ENCODE data around the gene RBM10.
"Not testable (repeated sequence)": the region's sequence is repeated elsewhere in the genome, so short reads cannot be mapped to it uniquely, and the experiment has no call there.

RBM10 gene, protein sequence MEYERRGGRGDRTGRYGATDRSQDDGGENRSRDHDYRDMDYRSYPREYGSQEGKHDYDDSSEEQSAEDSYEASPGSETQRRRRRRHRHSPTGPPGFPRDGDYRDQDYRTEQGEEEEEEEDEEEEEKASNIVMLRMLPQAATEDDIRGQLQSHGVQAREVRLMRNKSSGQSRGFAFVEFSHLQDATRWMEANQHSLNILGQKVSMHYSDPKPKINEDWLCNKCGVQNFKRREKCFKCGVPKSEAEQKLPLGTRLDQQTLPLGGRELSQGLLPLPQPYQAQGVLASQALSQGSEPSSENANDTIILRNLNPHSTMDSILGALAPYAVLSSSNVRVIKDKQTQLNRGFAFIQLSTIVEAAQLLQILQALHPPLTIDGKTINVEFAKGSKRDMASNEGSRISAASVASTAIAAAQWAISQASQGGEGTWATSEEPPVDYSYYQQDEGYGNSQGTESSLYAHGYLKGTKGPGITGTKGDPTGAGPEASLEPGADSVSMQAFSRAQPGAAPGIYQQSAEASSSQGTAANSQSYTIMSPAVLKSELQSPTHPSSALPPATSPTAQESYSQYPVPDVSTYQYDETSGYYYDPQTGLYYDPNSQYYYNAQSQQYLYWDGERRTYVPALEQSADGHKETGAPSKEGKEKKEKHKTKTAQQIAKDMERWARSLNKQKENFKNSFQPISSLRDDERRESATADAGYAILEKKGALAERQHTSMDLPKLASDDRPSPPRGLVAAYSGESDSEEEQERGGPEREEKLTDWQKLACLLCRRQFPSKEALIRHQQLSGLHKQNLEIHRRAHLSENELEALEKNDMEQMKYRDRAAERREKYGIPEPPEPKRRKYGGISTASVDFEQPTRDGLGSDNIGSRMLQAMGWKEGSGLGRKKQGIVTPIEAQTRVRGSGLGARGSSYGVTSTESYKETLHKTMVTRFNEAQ

DNA sequence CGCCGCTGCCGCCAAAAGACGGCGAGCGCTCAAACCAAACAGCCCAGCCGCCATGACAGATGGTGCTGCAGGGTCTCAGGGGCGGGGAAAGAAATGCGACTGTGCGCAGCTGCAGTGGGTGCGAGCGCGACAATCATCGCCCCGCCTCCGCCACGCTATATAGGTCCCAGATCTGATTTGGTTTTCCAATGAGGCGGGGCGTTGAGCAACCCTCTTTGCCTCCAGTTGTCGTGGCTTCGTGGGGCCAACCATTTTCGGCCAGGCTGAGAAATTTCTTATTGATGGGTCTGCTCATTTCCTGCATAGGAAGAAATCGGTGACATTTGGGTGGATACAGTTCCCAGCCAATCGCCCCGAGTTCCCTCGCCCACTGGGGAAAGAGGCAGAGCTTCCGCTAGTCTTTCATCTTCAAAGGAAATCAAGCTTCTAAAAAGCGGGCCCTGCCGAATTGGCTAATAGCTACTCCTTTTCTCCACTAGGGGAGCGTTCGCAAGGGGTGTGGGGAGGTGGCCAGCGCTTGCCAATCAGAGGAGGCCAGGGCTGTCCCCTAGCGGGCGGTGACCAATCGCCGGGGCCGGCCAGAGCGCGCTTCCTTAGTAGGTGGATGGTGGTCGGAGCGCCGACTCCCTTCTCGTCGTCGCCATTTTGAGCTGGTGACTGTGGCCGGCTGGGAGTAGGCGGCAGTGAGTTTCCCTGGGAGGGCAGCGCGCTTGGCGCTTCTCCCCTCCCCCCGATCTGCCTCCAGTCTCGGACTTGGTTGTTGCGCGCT is at the start of gene RBM10, which contains the start of gene NDUFB11:
Gene RBM10, plus strand, starts transcription at position 596 of the 769 bp plus-strand sequence. CDS start 2,261 bp downstream, outside the sequence.
Gene NDUFB11, minus strand, starts transcription at position 77 of the 769 bp plus-strand sequence. Its CDS starts 23 bp downstream, at position 54.
- Histone ChIP-seq H3K27ac (ENCODE audit: low read length) (no peak within 1 kb of the TSS), H3K4me1 (ENCODE audit: control insufficient read depth, insufficient read depth, low read length) (peaks cover 5% of the 10 kb centered on the region; the same call in 1 of the 2 replicates), H3K4me3 (ENCODE audit: low read length) (peak within 1 kb of the TSS; percentile 100; the same call in 1 of the 2 replicates), H3K9me3 (ENCODE audit: control insufficient read depth, insufficient read depth, low read length) (no peaks in the 10 kb centered on the region), H3K27me3 (ENCODE audit: control insufficient read depth, insufficient read depth, low read length) (no peaks in the 10 kb centered on the region), H3K36me3 (ENCODE audit: control insufficient read depth, insufficient read depth, low read length) (peaks cover 10% of the 10 kb centered on the region; the same call in 1 of the 2 replicates)
- DNase-seq (ENCODE audit: low read depth, low spot score) = peak; percentile 41
- no CpG with 5 or more reads among the region's 54 CpGs for WGBS (ENCODE audit: insufficient coverage, insufficient read length)

DNA sequence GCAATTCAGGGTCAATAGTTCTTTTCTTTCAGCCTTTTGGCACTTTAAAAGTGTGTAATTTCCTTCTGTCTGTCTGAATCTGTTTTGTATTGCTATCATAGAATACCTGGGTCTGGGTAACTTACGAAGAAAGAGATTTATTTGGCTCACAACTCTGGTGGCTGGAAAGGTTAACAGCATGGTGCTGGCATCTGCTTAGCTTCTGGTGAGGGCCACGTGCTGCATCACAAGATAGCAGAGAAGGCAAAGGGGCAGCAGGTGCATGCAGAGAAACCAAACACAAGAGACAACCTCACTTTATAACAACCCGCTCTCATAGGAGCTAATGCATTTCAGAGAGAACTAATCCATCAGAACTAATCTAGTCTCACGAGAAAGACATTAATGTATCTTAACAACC is 48.0 kb upstream of the RBM10 start:
- Histone ChIP-seq H3K36me3 (ENCODE audit: control insufficient read depth, insufficient read depth, low read length) (no peaks in the 10 kb centered on the region), H3K4me1 (ENCODE audit: control insufficient read depth, insufficient read depth, low read length) (no peaks in the 10 kb centered on the region), H3K27ac (ENCODE audit: low read length) (no peak overlapping the region), H3K9me3 (ENCODE audit: control insufficient read depth, insufficient read depth, low read length) (no peaks in the 10 kb centered on the region), H3K27me3 (ENCODE audit: control insufficient read depth, insufficient read depth, low read length) (no peaks in the 10 kb centered on the region), H3K4me3 (ENCODE audit: low read length) (no peak overlapping the region)
- no CpG with 5 or more reads among the region's 4 CpGs for WGBS (ENCODE audit: insufficient coverage, insufficient read length)
- no peak for DNase-seq (ENCODE audit: low read depth, low spot score)

DNA sequence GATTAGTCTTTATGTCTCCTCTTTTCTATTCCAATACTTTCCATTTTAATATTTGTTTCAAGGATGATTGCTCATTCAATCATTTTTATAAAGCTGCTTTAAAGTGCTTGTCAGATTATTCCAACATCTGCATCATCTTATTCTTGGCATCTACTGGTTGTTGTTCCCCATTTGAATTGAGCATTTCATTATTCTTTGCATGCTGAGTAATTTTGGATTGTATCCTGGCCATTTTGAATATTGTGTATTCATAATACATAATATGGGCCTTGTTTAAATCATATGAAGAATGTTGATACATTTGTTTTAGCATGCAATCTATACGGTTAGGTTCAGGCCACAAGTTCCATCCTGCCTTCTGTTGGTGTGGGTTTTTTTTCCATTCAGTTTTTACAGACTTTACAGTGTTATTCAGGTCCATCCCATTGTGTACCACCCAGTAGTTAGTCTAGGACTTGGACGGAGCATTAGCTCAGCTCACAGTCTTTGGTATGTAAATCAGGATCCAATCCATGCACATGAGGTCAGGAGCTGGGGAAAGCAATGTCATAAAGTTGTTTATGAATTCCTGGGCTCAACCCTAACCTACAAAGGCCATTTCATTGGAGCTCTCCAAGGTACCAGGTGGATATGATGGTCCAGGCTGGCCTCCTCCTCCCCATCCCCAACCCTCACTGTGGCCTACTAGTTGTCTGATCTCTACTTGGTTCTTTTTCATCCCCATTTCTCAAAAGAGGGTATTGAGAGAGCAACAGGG is 46.5 kb upstream of the RBM10 start:
- DNase-seq (ENCODE audit: low read depth, low spot score) = no peak
- no peaks in the 10 kb centered on the region for H3K4me1 ChIP-seq (ENCODE audit: control insufficient read depth, insufficient read depth, low read length)
- H3K4me3 ChIP-seq (ENCODE audit: low read length) = no peak overlapping the region
- no peak overlapping the region for H3K27ac ChIP-seq (ENCODE audit: low read length)
- H3K27me3 ChIP-seq (ENCODE audit: control insufficient read depth, insufficient read depth, low read length) = no peaks in the 10 kb centered on the region
- no peaks in the 10 kb centered on the region for H3K9me3 ChIP-seq (ENCODE audit: control insufficient read depth, insufficient read depth, low read length)
- WGBS (ENCODE audit: insufficient coverage, insufficient read length) = no CpG with 5 or more reads among the region's 2 CpGs
- H3K36me3 ChIP-seq (ENCODE audit: control insufficient read depth, insufficient read depth, low read length) = no peaks in the 10 kb centered on the region

DNA sequence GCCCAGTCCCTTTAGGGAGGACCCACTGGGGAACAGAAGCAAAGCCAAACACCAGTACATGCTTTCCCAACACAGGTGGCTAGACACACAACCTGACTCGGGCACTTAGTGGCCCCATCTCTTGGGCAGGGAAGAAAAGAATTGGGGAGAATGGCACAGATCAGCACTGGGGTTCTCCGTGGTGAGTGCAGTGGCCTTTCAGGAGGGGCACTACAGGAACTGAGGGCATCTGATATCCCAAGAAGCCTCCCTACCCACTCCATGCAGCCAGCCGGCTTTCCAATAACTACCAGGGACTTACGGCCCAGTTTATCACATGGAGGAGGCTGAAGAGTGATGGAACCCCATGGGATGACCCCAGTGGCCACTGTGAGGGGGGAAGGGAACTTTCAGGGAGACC is 43.8 kb upstream of the RBM10 start:
- no peak overlapping the region for H3K27ac ChIP-seq (ENCODE audit: low read length)
- WGBS (ENCODE audit: insufficient coverage, insufficient read length) = no CpG with 5 or more reads among the region's 4 CpGs
- no peaks in the 10 kb centered on the region for H3K4me1 ChIP-seq (ENCODE audit: control insufficient read depth, insufficient read depth, low read length)
- H3K36me3 ChIP-seq (ENCODE audit: control insufficient read depth, insufficient read depth, low read length) = no peaks in the 10 kb centered on the region
- H3K4me3 ChIP-seq (ENCODE audit: low read length) = no peak overlapping the region
- H3K9me3 ChIP-seq (ENCODE audit: control insufficient read depth, insufficient read depth, low read length) = no peaks in the 10 kb centered on the region
- no peak for DNase-seq (ENCODE audit: low read depth, low spot score)
- H3K27me3 ChIP-seq (ENCODE audit: control insufficient read depth, insufficient read depth, low read length) = no peaks in the 10 kb centered on the region

DNA sequence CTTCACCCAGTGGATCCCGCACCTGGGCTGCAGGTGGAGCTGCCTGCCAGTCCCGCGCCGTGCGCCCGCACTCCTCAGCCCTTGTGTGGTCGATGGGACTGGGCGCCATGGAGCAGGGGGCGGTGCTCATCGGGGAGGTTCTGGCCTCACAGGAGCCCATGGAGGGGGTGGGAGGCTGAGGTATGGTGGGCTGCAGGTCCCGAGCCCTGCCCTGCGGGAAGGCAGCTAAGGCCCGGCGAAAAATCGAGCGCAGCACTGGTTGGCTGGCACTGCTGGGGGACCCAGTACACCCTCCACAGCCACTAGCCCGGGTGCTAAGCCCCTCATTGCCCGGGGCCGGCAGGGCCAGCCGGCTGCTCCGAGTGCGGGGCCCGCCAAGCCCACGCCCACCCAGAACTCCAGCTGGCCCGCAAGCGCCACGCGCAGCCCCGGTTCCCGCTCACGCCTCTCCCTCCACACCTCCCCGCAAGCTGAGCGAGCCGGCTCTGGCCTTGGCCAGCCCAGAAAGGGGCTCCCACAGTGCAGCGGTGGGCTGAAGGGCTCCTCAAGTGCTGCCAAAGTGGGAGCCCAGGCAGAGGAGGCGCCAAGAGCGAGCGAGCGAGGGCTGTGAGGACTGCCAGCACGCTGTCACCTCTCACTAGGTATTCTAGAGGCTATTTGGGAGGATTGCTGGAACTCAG is 33.9 kb upstream of the RBM10 start:
- H3K4me3 ChIP-seq (ENCODE audit: low read length); DNase-seq (ENCODE audit: low read depth, low spot score); H3K36me3 ChIP-seq (ENCODE audit: control insufficient read depth, insufficient read depth, low read length); H3K27me3 ChIP-seq (ENCODE audit: control insufficient read depth, insufficient read depth, low read length); H3K4me1 ChIP-seq (ENCODE audit: control insufficient read depth, insufficient read depth, low read length); H3K27ac ChIP-seq (ENCODE audit: low read length); H3K9me3 ChIP-seq (ENCODE audit: control insufficient read depth, insufficient read depth, low read length): not testable (repeated sequence)
- WGBS (ENCODE audit: insufficient coverage, insufficient read length) = no CpG with 5 or more reads among the region's 40 CpGs

DNA sequence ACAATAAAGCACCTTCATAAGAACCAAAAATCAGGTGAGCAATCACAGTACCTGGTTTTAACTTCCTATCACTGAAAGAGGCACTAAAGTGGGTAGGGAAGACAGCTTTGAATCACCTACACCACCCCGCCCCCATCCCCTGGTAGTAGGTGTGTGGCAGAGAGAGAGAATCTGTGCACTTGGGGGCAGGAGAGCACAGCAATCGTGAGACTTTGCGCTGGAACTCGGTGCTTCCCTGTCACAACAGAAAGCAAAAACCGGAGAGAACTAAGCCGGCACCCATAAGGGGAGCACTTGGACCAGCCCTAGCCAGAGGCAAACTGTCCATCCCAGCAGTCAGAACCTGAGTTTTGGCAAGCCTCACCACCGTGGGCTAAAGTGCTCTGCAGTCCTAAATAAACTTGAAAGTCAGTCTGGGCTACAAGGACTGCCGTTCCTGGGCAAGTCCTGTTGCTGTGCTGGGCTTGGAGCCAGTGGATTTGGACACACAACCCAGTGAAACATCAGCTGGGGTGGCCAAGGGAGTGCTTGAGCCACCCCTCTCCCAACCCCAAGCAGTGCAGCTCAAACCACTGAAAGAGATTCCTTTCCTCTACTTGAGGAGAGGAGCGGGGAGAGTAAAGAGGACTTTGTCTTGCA is 32.6 kb upstream of the RBM10 start:
- Histone ChIP-seq H3K27ac (ENCODE audit: low read length) (no peak overlapping the region), H3K4me3 (ENCODE audit: low read length) (no peak overlapping the region), H3K9me3 (ENCODE audit: control insufficient read depth, insufficient read depth, low read length) (no peaks in the 10 kb centered on the region), H3K4me1 (ENCODE audit: control insufficient read depth, insufficient read depth, low read length) (no peaks in the 10 kb centered on the region), H3K36me3 (ENCODE audit: control insufficient read depth, insufficient read depth, low read length) (no peaks in the 10 kb centered on the region), H3K27me3 (ENCODE audit: control insufficient read depth, insufficient read depth, low read length) (no peaks in the 10 kb centered on the region)
- no CpG with 5 or more reads among the region's 9 CpGs for WGBS (ENCODE audit: insufficient coverage, insufficient read length)
- DNase-seq (ENCODE audit: low read depth, low spot score) = no peak

DNA sequence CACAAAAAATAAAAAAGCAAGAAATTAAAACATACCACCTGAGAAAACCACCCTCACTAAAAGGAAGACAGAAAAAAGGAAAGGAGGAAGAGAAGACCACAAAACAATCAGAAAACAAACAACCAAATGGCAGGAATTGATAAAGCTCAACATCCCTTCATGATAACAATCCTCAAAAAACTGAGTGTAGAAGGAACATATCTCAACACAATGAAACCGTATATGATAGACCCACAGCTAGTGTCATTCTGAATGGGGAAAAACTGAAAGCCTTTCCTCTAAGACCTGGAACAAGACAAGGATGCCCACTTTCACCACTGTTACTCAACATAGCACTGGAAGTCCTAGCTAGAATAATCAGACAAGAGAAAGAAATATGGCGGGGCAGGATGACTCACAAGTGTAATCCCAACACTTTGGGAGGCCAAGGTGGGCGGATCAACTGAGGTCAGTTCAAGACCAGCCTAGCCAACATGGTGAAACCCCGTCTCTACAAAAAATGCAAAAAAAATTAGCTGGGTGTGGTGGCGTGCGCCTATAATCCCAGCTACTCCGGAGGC is 28.4 kb upstream of the RBM10 start:
- DNase-seq (ENCODE audit: low read depth, low spot score); H3K4me3 ChIP-seq (ENCODE audit: low read length); H3K36me3 ChIP-seq (ENCODE audit: control insufficient read depth, insufficient read depth, low read length); H3K9me3 ChIP-seq (ENCODE audit: control insufficient read depth, insufficient read depth, low read length); H3K27ac ChIP-seq (ENCODE audit: low read length); H3K27me3 ChIP-seq (ENCODE audit: control insufficient read depth, insufficient read depth, low read length); H3K4me1 ChIP-seq (ENCODE audit: control insufficient read depth, insufficient read depth, low read length): not testable (repeated sequence)
- WGBS (ENCODE audit: insufficient coverage, insufficient read length) = no CpG with 5 or more reads among the region's 7 CpGs

DNA sequence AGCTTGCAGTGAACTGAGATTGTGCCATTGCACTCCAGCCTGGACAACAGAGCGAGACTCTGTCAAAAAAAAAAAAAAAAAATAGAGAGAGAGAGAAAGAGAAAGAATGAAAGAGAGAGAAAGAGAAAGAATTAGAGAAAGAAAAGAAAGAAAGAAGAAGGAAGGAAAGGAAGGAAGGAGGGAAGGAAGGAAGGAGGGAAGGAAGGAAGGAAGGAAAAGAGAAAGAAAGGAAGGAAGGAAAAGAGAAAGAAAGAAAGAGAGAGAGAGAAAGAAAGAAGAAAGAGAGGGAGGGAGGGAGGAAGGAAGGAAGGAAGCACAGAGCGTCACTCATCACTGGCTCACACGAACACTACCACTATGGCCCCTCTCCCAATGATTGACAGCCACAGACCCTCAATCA is 20.6 kb upstream of the RBM10 start:
- H3K27me3 ChIP-seq (ENCODE audit: control insufficient read depth, insufficient read depth, low read length); H3K9me3 ChIP-seq (ENCODE audit: control insufficient read depth, insufficient read depth, low read length); DNase-seq (ENCODE audit: low read depth, low spot score); H3K4me1 ChIP-seq (ENCODE audit: control insufficient read depth, insufficient read depth, low read length); H3K4me3 ChIP-seq (ENCODE audit: low read length); H3K36me3 ChIP-seq (ENCODE audit: control insufficient read depth, insufficient read depth, low read length); H3K27ac ChIP-seq (ENCODE audit: low read length): not testable (repeated sequence)
- no CpG with 5 or more reads among the region's 3 CpGs for WGBS (ENCODE audit: insufficient coverage, insufficient read length)

All from iPS DF 6.9 (cell line).